SK-N-SH (cell line): Measurements from ENCODE around the gene ARID1B. TPM values are rescaled to one million over a fixed set of nuclear protein-coding genes. Genes with fewer than 3 reads are reported as not detected.

ENCODE experiments used
- CTCF ChIA-PET: fragments of 300-600, 350-600 bp; formaldehyde crosslinking; extraction: SDS; loops from one replicate; lab custom pipeline; 2021; lab: Yijun Ruan, JAX
- POLR2A ChIA-PET: fragments of 350-600 bp; sonication (Branson Sonifier 250); formaldehyde crosslinking; extraction: SDS; loops from one replicate; lab custom pipeline; 2020; ENCODE audit warnings: antibody characterized with exemption, inconsistent platforms; lab: Yijun Ruan, JAX
- DNase-seq: peaks from one replicate; pipeline ENCODE4 v3.0.0; 2012
- H2AFZ ChIP-seq: fragments of 200-600 bp; sonication (generic); 2 replicates; pipeline ENCODE4 v1.8.1; 2016; ENCODE audit warnings: antibody characterized with exemption, mild to moderate bottlenecking, low read depth
- H3F3A ChIP-seq: fragments of 200-600 bp; sonication (generic); replicated peaks from 2 replicates; pipeline ENCODE3; 2016; ENCODE audit warnings: antibody characterized with exemption, mild to moderate bottlenecking; ENCODE audit not compliant: insufficient read depth
- H3K27ac ChIP-seq, 2 experiments: fragments of 200-500 bp in 1 of 2; fragments of 200-600 bp in 1 of 2; sonication (Bioruptor generic) in 1 of 2; sonication (generic), shearing (Covaris generic) in 1 of 2; 2 replicates each; pipeline versions ENCODE4 v1.5.1 to v1.6.1; 2014 to 2016; ENCODE audit warnings: low read depth in 2 of 2, inconsistent platforms in 1 of 2, low read length in 1 of 2, mild to moderate bottlenecking in 1 of 2, mixed read lengths in 1 of 2
- H3K27me3 ChIP-seq: fragments of 200-600 bp; sonication (generic), shearing (Covaris generic); 2 replicates; pipeline ENCODE4 v1.6.1; 2016; ENCODE audit warnings: mixed run types; ENCODE audit not compliant: insufficient read depth
- H3K36me3 ChIP-seq, 2 experiments: fragments of 200-500 bp in 1 of 2; fragments of 200-600 bp in 1 of 2; sonication (Bioruptor generic) in 1 of 2; sonication (generic) in 1 of 2; replicated peaks in 1 of 2; 2 replicates each; pipeline versions ENCODE3 to v1.5.1; 2014 to 2016; ENCODE audit warnings: low read length in 1 of 2, mild to moderate bottlenecking in 1 of 2; ENCODE audit not compliant: insufficient read depth in 2 of 2, control insufficient read depth in 1 of 2
- H3K4me1 ChIP-seq, 2 experiments: fragments of 200-500 bp in 1 of 2; fragments of 200-600 bp in 1 of 2; sonication (Bioruptor generic) in 1 of 2; sonication (generic), shearing (Covaris generic) in 1 of 2; 2 replicates each; pipeline versions ENCODE4 v1.5.1 to v1.6.1; 2014 to 2016; ENCODE audit warnings: low read depth in 1 of 2, low read length in 1 of 2, mixed run types in 1 of 2; ENCODE audit not compliant: insufficient read depth in 2 of 2, control insufficient read depth in 1 of 2
- H3K4me2 ChIP-seq: fragments of 200-600 bp; sonication (generic), shearing (Covaris generic); 2 replicates; pipeline ENCODE4 v1.6.1; 2017; ENCODE audit warnings: mixed run types
- H3K4me3 ChIP-seq, 2 experiments: fragments of 200-500 bp in 1 of 2; fragments of 200-600 bp in 1 of 2; sonication (Bioruptor generic) in 1 of 2; sonication (generic), shearing (Covaris generic) in 1 of 2; 2 replicates each; pipeline versions ENCODE4 v1.5.1 to v1.8.1; 2014 to 2016; ENCODE audit warnings: low read depth in 2 of 2, inconsistent platforms in 1 of 2, low read length in 1 of 2, mild to moderate bottlenecking in 1 of 2, mixed read lengths in 1 of 2, moderate library complexity in 1 of 2
- H3K79me2 ChIP-seq: fragments of 200-600 bp; sonication (generic); 2 replicates; pipeline ENCODE4 v1.8.1; 2017; ENCODE audit warnings: mild to moderate bottlenecking; ENCODE audit not compliant: insufficient read depth
- H3K9ac ChIP-seq: fragments of 200-600 bp; sonication (generic); 2 replicates; pipeline ENCODE4 v1.6.1; 2017; ENCODE audit warnings: mixed run types
- H3K9me2 ChIP-seq: fragments of 200-600 bp; sonication (generic); 2 replicates; pipeline ENCODE4 v1.6.1; 2017; ENCODE audit warnings: mixed run types
- H3K9me3 ChIP-seq: fragments of 200-600 bp; sonication (generic); 2 replicates; pipeline ENCODE4 v1.6.1; 2017; ENCODE audit warnings: mixed run types, mild to moderate bottlenecking, moderate library complexity
- H4K20me1 ChIP-seq: fragments of 200-600 bp; sonication (generic); 2 replicates; pipeline ENCODE4 v1.6.1; 2017; ENCODE audit warnings: mild to moderate bottlenecking, mixed run types; ENCODE audit not compliant: insufficient read depth
- GABPA ChIP-seq: IDR thresholded peaks from 2 replicates; pipeline ENCODE4 v1.4.0; 2012; ENCODE audit warnings: low read depth, mild to moderate bottlenecking
- GATA2 ChIP-seq: sonication (generic); formaldehyde crosslinking; IDR thresholded peaks from 2 replicates; pipeline ENCODE4 v1.5.0; 2020; ENCODE audit warnings: mild to moderate bottlenecking, missing genetic modification reagents
- JUND ChIP-seq: IDR thresholded peaks from 2 replicates; pipeline ENCODE4 v1.4.0; 2012
- NFIC ChIP-seq: IDR thresholded peaks from 2 replicates; pipeline ENCODE4 v1.4.0; 2012; ENCODE audit warnings: borderline replicate concordance
- RAD21 ChIP-seq: IDR thresholded peaks from 2 replicates; pipeline ENCODE4 v1.6.1; 2012; ENCODE audit warnings: mild to moderate bottlenecking, low read length
- RXRA ChIP-seq: IDR thresholded peaks from 2 replicates; pipeline ENCODE4 v1.4.0; 2012; ENCODE audit warnings: low read depth, mild to moderate bottlenecking, borderline replicate concordance
- TAF1 ChIP-seq: IDR thresholded peaks from 2 replicates; pipeline ENCODE4 v1.6.1; 2012; ENCODE audit warnings: low read depth, mild to moderate bottlenecking, low read length, moderate library complexity, borderline replicate concordance
- USF1 ChIP-seq: IDR thresholded peaks from 2 replicates; pipeline ENCODE4 v1.4.0; 2012; ENCODE audit warnings: low read depth, borderline replicate concordance
- YY1 ChIP-seq: IDR thresholded peaks from 2 replicates; pipeline ENCODE4 v1.4.0; 2012; ENCODE audit warnings: low read depth, mild to moderate bottlenecking
- WGBS: methylation state at CpG from one replicate; pipeline ENCODE4 v1.1.6; 2017; ENCODE audit warnings: low lambda C conversion rate; 5-methylcytosine and 5-hydroxymethylcytosine counted together
- polyA plus RNA-seq, 3 experiments: library from polyadenylated mRNA; depleted of rRNA; stranded (reverse); fragments of >200 nt; gene quantifications; 2 replicates each; pipeline ENCODE4 v1.2.3, GENCODE V29; 2012
- TF ChIP-seq, protein P1 (sequence below): IDR thresholded peaks from 2 replicates; pipeline ENCODE4; 2012

Gene ARID1B
- polyA plus RNA-seq, 1 of the 3 experiments (the other 2 are of a cell fraction): 13.6 TPM

DNA sequence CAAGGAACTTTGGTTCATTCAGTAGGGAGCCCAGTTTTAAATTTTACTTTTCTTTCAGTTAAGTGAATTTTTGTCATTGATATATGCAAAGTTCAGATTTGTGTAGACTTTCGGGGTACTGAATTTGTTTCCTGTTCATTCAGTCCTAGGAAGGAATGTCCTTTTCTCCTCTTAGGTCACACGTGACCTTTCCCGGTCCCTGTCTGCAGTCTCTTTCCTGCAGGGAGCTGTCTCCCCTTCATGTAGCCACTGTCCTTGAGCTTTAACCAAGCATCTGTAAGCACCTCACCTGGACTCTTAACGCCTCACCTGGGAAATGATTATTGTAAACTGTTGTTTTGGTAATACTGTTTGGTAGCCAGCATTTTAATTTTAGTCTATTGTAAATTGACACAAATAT is 190.7 kb downstream of the ARID1B start:
- POLR2A ChIA-PET: no interaction called here

DNA sequence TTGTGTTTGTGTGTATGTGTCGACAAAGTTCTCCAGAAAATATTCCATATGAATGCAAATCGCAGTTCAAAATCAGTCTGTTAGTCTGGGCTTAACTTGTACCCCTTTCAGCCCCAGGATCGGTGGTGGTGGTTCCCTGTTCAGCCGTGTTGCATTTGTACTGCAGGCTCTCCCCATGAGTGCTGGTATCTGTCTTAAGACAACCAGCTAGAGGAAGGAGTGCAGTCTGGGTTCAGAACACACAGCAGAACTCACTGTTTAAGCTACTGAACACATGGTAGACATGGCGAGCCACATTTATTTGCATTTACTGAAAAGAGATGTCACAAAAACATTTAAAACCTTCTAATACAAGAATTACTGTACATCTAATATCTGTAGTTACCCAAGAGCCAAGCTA is 192.1 kb downstream of the ARID1B start:
- ChIA-PET POLR2A (no interaction called here), CTCF (no interaction called here)
- Histone ChIP-seq H4K20me1 (peaks cover 76% of the 10 kb centered on the region), H3K4me1 (peaks cover 0 to 8% of the 10 kb centered on the region in 2 experiments; a peak in 3 of 4 replicates), H2AFZ (no peak overlapping the region), H3K4me3 (no peak overlapping the region), H3F3A (no peaks in the 10 kb centered on the region), H3K27ac (no peak overlapping the region), H3K9me2 (no peaks in the 10 kb centered on the region), H3K79me2 (peaks cover 99% of the 10 kb centered on the region), H3K9ac (no peak overlapping the region), H3K9me3 (no peaks in the 10 kb centered on the region), H3K4me2 (no peak overlapping the region), H3K27me3 (no peaks in the 10 kb centered on the region), H3K36me3 (no peaks in the 10 kb centered on the region)
- DNase-seq: no peak
- WGBS: 93% methylated on average over 5 of the region's 5 CpGs
- no peak for TF ChIP-seq USF1

More for the DNA sequence above, 190.7 kb downstream of the ARID1B start:
- H3K27ac ChIP-seq: no peak overlapping the region
- H3K9me3 ChIP-seq: no peaks in the 10 kb centered on the region
- WGBS: 96% methylated on average over 4 of the region's 4 CpGs
- peaks cover 4% of the 10 kb centered on the region for H3F3A ChIP-seq
- H3K79me2 ChIP-seq: peaks cover 99% of the 10 kb centered on the region
- TF ChIP-seq RXRA: no peak
- no peak for TF ChIP-seq YY1
- no peaks in the 10 kb centered on the region for H3K36me3 ChIP-seq
- no peaks in the 10 kb centered on the region for H3K9me2 ChIP-seq
- no peak for DNase-seq
- H3K4me1 ChIP-seq: peaks cover 0 to 11% of the 10 kb centered on the region in 2 experiments; a peak in 3 of 4 replicates
- no peak overlapping the region for H3K9ac ChIP-seq
- CTCF ChIA-PET: no interaction called here
- H4K20me1 ChIP-seq: peaks cover 73% of the 10 kb centered on the region
- no peak overlapping the region for H2AFZ ChIP-seq
- no peak overlapping the region for H3K4me3 ChIP-seq
- no peak overlapping the region for H3K4me2 ChIP-seq
- no peaks in the 10 kb centered on the region for H3K27me3 ChIP-seq

GRCh38 chr6:156970595-156971112 is 193.5 kb downstream of the ARID1B start:
- no peaks in the 10 kb centered on the region for H3K9me3 ChIP-seq
- H3K9ac ChIP-seq: no peak overlapping the region
- H4K20me1 ChIP-seq: peaks cover 73% of the 10 kb centered on the region
- no peaks in the 10 kb centered on the region for H3F3A ChIP-seq
- H3K27me3 ChIP-seq: no peaks in the 10 kb centered on the region
- H3K36me3 ChIP-seq: peaks cover 0 to 5% of the 10 kb centered on the region in 2 experiments
- H3K9me2 ChIP-seq: no peaks in the 10 kb centered on the region
- 98% methylated on average over 2 of the region's 2 CpGs for WGBS
- no peak overlapping the region for H3K4me2 ChIP-seq
- H3K4me1 ChIP-seq: peaks cover 0 to 6% of the 10 kb centered on the region in 2 experiments; a peak in 1 of 4 replicates
- no peak overlapping the region for H2AFZ ChIP-seq
- no peak for DNase-seq
- peaks cover 99% of the 10 kb centered on the region for H3K79me2 ChIP-seq
- ChIA-PET CTCF (no interaction called here), POLR2A (no interaction called here)
- H3K27ac ChIP-seq: no peak overlapping the region
- no peak overlapping the region for H3K4me3 ChIP-seq
- TF ChIP-seq JUND (no peak), RAD21 (no peak), USF1 (no peak), NFIC (no peak), GABPA (no peak), TAF1 (no peak), YY1 (no peak), GATA2 (CRISPR knock-in tag) (no peak)
- TF ChIP-seq, protein P1, sequence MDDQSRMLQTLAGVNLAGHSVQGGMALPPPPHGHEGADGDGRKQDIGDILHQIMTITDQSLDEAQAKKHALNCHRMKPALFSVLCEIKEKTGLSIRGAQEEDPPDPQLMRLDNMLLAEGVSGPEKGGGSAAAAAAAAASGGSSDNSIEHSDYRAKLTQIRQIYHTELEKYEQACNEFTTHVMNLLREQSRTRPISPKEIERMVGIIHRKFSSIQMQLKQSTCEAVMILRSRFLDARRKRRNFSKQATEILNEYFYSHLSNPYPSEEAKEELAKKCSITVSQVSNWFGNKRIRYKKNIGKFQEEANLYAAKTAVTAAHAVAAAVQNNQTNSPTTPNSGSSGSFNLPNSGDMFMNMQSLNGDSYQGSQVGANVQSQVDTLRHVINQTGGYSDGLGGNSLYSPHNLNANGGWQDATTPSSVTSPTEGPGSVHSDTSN: no peak
